Left ventricle myocardium superior (tissue), 1 donor: ENCODE data around the gene ZNF677. TPM values are rescaled to one million over a fixed set of nuclear protein-coding genes. Genes with fewer than 3 reads are reported as not detected.
"Not testable (repeated sequence)": the region's sequence is repeated elsewhere in the genome, so short reads cannot be mapped to it uniquely, and the experiment has no call there.

ENCODE experiments used
- ATAC-seq: fragments of 200-7000 bp; cut with Tn5 transposase; one replicate; pipeline ENCODE4 v1.9.1; 2020; ENCODE audit warnings: mild to moderate bottlenecking, moderate library complexity
- DNase-seq: peaks from one replicate; pipeline ENCODE4 v3.0.0-alpha.2; 2020
- intact Hi-C: fragments of 100-400 bp; cut with micrococcal nuclease; formaldehyde crosslinking; loops from one replicate; pipeline ENCODE4 v1.11.0; 2022
- long read RNA-seq: library from polyadenylated mRNA; unstranded; transcript quantifications from one replicate; pipeline ENCODE4 v2.0.0, GENCODE V29; 2021
- total RNA-seq: library from RNA; stranded (reverse); fragmentation: NEBNext Ultra II Directional; extraction: Animal tissue kit (Norgen Biotek cat#: 25700); gene quantifications from one replicate; pipeline ENCODE4 v1.2.1, GENCODE V29; 2021
- donor health status: DM: no; HTN: yes; CAD: no; lungs with severe emphysema.

Gene ZNF677
- 22.9 TPM for total RNA-seq
- long read RNA-seq, partial matches to known transcripts: 0 of 9 reads
- long read RNA-seq, other reads (novel, unspliced or antisense): 3 of 9 reads

DNA sequence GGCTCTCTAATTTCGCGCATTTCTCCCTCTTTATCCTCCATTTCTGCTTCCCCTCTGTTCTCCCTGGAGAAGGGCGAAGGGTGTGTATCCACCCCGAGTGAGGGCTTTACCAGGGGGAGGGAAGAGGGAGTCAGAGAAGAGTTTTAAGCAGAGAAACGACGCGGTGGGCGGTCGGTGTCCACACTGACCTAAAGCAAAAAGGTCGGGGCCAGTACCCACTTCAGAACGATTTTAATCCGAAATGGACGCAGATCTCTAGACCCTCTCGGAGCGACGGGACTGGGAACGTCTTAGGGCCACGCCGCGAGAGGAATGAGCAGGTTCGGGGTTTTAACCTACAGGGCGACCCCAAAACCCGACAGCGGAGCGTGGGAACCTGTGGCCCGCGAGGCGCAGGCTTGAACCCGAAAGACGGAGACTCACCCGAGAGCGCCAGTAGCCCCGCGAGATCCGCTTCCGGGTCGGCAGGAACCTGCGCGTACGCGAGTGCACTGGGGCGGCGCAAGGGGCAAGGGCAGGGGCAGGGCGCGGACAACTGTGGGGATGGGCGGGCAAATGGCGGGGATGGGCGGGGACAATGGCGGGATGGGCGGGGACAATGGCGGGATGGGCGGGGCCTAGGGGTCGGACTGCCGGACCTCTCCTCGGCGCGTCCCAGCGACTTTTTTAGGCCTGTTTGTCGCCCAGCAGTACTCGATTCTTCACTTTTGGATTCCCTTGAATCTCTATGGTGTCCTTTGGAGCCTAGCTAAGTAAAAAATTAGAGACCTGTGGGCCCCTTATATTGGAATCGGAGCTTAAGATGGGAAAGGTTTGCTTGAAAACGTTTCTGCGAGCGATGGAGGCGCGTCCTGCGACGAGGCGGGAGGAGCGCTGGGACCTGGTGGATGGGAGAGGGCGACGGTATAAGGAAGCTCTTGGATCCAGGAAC is at the start of gene ZNF677:
TSS of gene ZNF677 (minus strand) at position 463 of the 931 bp plus-strand sequence. CDS start 3,323 bp downstream, outside the sequence.
- DNase-seq (peak; percentile 96), ATAC-seq (peak; percentile 100)
- intact Hi-C loops: no loop called here

GRCh38 chr19:53301341-53301740 is 46.7 kb upstream of the ZNF677 start:
- intact Hi-C loops, DNase-seq, ATAC-seq: not testable (repeated sequence)

DNA sequence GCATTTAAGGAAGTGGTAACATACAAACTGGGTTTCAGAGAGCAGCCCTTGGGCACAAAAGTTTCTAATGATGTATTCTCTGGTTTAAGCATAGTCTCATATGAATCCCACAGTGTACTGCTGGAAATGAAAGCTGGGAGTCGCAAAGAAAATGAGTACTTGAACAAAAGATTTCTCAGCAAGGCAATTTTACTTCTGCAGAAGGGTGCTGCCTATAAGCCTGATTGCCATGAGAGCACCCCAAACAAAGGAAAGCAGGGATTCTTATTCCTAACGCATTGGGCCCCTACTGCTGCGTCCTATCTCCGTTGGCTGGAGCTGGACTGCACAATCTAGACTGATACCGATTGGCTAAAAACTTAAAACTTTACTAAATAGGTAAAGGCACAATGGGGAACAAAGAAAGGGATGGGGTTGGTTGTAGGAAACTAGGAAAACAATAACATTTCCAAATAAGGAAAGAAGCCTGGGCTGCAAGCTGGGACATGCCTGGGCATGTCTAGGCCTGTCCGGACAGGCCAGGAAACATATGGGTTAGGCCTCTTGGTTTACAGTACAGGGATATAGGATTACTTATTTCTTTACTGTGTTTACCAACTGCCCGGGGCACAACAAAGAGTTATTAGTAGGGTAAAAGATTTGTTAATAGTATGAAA is 40.2 kb upstream of the ZNF677 start:
- intact Hi-C loops: no loop called here
- ATAC-seq: no peak
- DNase-seq: no peak

DNA sequence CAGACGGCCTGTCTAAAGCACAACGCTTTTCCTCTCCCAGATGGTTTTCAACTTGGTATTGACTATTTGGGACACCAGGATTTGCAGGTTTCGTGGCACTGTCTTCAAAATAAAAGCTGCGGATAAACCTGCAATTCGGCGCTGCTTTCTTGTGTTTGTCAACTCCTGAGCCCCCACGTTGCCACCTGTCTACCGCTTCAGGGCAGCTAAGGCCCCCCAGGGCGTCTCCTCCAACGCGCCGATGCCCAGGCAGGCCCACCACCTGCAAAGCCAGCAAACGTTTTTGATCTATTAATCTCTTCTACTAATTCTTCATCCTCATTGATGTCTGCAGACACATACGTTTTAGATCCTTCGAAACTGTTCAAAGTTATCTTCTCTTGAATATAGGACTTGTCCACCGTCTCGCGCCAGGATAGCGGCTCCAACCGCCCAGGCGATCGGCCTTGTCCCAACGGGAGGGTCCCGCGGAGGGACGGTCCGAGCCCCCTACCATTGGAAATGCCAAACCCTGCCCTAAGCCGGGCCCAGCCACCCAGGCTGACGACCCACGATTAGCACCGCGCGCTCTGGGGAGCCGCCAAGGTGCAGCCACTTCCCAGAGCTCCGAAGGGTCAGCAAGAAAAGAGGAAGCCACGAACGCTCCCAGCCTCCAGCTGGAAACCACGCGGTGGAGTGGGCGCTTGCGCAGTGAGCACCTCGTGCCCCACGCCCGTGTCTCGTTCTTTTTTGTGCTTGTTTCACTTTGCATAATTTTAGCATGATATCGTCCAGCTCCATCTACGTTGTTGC is 36.3 kb upstream of the ZNF677 start:
- intact Hi-C loops: no loop called here
- no peak for DNase-seq
- ATAC-seq: no peak

- DNase-seq (no peak), ATAC-seq (no peak)
- intact Hi-C loops: no loop called here
Measured at GRCh38 chr19:53285087-53285486, 30.4 kb upstream of the ZNF677 start.

DNA sequence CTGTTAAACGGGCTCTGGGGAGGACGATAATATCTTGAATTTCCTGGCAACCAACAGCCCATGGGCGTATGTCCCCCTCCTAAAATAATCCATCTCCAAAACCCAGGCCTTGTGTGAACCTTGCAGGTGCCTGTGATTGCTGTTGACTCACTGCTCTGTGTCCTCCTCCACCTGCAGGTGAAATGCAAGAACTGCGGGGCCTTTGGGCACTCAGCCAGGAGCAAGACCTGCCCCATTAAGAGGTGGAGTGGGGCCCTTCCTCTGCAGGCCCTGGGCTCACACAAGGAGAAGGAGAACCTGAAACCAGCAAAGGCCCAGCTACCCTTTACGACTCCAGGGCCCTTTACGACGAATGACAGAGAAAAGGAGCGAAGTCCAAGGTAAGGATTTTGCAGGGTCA is 27.3 kb upstream of the ZNF677 start:
- DNase-seq, ATAC-seq, intact Hi-C loops: not testable (repeated sequence)

DNA sequence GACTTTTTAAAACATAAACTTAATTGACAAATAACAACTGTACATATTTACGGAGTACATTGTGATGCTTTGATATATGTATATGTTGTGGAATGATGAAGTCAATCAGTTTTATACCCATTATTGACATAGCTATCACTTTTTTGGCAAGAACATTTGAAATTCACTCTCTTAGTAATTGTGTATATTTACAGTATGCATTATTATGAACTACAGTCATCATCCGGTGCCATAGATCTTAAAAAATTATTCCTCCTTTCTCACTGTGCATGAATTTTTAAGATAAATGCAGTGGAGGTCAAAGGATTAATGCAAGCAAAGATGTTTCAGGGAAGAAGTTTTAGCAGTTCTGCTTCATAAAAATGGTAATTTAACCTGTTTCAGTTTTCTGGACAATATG is 20.8 kb upstream of the ZNF677 start:
- ATAC-seq (no peak), DNase-seq (no peak)
- intact Hi-C loops: no loop called here

- no peak for DNase-seq
- no peak for ATAC-seq
- intact Hi-C loops: no loop called here
Measured at GRCh38 chr19:53272044-53272443, 17.4 kb upstream of the ZNF677 start.

GRCh38 chr19:53269861-53270260 is 15.2 kb upstream of the ZNF677 start:
- intact Hi-C loops, DNase-seq, ATAC-seq: not testable (repeated sequence)

DNA sequence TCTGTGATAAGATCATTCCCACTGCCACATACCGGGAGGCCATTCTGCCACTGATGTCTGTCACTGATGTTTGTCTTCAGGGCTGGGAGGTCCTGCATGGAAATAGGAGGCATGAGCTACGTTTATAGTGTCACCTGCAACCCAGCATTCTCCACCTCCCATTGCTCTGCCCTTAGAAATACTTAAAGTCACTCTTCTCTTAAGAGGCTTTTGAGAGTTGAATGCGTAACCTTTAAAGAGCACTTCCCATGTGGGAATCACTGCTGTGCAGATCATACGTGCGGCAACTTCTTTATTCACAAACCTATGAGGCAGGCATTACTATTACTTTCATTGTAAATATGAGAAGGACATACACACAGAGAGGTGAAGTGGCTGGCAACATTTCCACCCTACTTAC is 12.9 kb upstream of the ZNF677 start, which contains the start of gene VN1R4:
TSS of gene VN1R4 (minus strand) at position 101 of the 400 bp plus-strand sequence. CDS start at position 43, 58 bp downstream.
- intact Hi-C loops, ATAC-seq, DNase-seq: not testable (repeated sequence)

DNA sequence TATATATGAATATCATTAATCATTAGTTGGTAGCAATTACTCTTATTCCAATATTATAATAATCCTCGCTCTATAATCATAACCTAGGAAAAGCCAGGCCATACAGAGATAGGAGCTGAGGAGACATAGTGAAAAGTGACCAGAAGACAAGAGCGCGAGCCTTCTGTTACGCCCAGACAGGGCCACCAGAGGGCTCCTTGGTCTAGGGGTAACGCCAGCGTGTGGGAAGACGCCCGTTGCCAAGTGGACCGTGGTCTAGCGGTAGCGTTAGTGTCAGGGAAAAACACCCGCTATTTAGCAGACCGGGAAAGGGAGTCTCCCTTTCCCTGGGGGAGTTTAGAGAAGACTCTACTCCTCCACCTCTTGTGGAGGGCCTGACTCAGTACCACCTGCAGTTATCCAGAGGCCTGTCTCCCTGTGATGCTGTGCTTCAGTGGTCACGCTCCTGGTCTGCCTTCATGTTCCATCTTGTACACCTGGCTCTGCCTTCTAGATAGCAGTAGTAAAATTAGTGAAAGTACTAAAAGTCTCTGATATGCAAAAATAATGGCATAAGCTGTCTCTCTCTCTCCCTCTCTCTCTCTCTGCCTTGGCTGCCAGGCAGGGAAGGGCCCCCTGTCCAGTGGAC is 3.2 kb upstream of the ZNF677 start, which contains the start of gene VN1R2:
TSS of gene VN1R2 (plus strand) at position 578 of the 628 bp plus-strand sequence. CDS start 84 bp downstream, outside the sequence.
- intact Hi-C loops, DNase-seq, ATAC-seq: not testable (repeated sequence)

DNA sequence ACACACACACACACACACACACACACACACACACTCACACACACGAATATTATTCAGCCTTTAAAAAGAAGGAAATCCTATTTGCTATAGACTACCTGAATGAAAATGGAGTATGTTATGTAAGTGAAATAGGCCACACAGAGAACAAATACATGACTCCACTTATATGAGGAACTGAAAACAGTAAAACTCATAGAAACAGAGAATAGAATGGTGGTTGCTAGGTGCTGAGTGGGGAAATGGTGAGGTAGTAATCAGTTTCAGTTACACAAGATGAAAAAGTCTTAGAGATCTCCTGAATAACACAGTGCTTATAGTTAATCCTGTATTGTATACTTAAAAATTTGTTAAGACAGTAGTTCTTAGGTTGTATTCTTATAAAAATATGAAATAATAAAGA is 8.2 kb downstream of the ZNF677 start:
- DNase-seq: no peak
- ATAC-seq: no peak
- intact Hi-C loops: no loop called here

DNA sequence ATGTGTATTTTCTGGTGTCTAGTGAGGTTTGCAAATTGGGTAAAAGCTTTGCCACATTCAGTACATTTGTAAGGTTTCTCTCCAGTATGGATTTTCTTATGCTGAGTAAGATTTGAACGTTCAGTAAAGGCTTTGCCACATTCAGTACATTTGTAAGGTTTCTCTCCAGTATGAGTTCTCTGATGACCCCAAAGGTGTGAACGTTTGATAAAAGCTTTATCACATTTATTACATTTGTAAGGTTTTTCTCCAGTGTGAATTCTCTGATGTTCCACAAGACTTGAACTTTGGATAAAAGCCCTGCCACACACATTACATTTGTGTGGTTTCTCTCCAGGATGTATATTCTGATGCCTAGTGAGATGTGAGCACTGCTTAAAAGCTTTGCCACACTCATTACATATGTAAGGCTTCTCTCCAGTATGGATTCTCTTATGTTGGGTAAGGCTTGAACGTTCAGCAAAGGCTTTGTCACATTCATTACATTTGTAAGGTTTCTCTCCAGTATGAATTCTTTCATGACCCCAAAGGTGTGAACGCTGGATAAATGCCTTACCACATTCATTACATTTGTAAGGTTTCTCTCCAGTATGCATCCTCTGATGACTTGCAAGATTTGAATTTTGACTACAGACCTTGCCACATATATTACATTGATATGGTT is 17.4 kb downstream of the ZNF677 start:
- intact Hi-C loops: no loop called here
- ATAC-seq (no peak), DNase-seq (no peak)

DNA sequence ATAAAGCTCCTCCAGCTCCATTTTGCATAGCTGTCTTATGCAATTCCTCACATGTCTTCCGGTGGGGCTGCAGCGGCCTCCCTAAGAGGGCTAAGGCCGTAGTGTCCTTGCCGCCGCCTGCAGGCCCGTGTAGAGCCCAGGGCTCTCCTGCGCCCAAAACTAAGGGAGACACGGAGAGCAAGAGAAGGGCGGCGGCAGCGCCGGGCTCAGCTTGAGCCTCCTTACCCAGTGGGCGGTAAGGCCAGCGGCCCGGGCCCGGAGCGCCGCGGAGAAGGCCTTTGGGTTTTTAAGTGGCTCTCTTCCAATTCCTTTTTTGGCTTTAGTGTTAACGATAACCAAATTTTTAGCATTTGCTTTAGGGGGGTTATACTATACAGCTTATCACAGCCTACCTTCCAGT is 30.1 kb downstream of the ZNF677 start:
- ATAC-seq (no peak), DNase-seq (no peak)

DNA sequence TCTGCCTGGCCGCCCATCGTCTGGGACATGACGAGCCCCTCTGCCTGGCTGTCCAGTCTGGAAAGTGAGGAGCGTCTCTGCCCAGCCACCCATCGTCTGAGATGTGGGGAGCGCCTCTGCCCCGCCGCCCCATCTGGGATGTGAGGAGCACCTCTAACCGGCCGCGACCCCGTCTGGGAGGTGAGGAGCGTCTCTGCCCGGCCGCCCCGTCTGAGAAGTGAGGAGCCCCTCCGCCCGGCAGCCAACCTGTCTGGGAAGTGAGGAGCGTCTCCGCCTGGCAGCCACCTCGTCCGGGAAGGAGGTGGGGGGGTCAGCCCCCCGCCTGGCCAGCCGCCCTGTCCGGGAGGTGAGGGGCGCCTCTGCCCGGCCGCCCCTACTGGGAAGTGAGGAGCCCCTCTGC is 32.0 kb downstream of the ZNF677 start:
- DNase-seq, ATAC-seq, intact Hi-C loops: not testable (repeated sequence)

More for the DNA sequence above, 30.1 kb downstream of the ZNF677 start:
- intact Hi-C loops: no loop called here

DNA sequence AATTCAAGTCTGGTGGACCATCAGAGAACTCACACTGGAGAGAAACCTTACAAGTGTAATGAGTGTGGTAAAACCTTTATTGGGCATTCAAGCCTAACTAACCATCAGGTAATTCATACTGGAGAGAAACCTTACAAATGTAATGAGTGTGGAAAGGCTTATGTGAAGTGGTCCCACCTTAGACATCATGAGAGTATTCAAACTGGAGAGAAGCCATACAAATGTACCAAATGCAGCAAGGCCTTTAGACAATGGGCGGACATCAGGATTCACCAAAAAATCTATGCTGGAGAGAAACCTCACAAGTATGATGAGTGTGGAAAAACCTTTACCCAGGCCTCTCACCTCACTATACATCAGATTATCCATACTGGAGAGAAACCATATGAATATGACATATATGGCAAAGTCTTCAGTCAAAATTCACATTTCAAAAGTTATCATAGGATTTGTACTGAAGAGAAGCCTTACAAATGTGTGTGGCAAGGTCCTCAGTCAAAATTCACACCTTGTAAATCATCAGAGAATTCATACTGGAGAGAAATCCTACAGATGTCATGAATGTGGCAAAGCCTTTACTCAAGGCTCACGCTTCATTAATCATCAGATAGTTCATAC is 41.9 kb downstream of the ZNF677 start:
- intact Hi-C loops: no loop called here
- DNase-seq (no peak), ATAC-seq (no peak)

GRCh38 chr19:53211554-53211953 is 43.1 kb downstream of the ZNF677 start:
- ATAC-seq, DNase-seq, intact Hi-C loops: not testable (repeated sequence)
